ENCODE measurements around the gene MACF1.

DNA sequence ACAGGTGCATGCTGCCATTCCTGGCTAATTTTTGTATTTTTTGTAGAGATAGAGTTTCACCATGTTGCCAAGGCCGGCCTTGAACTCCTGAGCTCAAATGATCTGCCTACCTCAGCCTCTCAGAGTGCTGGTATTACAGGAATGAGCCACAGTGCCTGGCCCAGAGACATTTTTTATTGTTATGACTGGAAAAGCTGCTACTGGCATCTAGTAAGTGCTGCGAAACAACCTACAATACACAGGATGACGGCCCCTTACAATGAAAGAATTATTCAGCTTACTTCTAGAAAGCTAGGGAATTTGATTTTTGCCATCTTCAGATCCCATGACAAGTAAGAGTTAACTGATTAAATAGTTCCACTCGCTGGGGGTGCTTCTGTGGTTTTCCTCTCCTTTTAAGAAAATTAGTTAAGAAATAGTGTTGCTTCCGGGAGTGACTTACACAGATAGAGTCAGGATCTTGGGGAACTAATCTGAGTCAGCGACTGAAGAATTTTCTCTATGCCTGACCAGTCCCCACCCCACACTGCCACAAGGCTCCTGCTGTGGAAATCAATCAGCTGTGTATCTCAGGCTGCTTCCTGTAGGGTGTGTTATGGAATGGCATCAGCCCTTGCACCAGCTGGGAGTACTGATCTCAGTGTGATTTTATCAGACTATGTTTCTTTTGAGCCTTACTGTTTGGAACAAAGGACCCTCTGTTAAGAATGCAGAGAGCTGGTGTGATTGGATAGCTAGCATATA is 194.0 kb downstream of the MACF1 start:
- no peak for TF ChIP-seq FOXA1 (IDR thresholded peaks at IDR 0.05)
- TF ChIP-seq FOXM1 (IDR thresholded peaks at IDR 0.05; ENCODE audit: borderline replicate concordance) = no peak
- TF ChIP-seq HDGF (IDR thresholded peaks at IDR 0.05; ENCODE audit: borderline replicate concordance) = no peak
- no peak for TF ChIP-seq ARNT (IDR thresholded peaks at IDR 0.05)
- no peak for TF ChIP-seq TARDBP (IDR thresholded peaks at IDR 0.05)
- TF ChIP-seq BHLHE40 (IDR thresholded peaks at IDR 0.05; ENCODE audit: borderline replicate concordance) = no peak

Data from HEK293T (cell line).